OCI-LY7 (cell line): Measurements from ENCODE around the gene SLC9B1. TPM values are rescaled to one million over a fixed set of nuclear protein-coding genes. Genes with fewer than 3 reads are reported as not detected.

Experiments
- BruUV-seq: library from RNA; stranded (reverse); fragments of 400-500 nt; replicated peaks from 2 replicates; lab custom pipeline; 2021; lab: Mats Ljungman, UMichigan
- CTCF ChIA-PET: fragments of 300-600 bp; sonication (Branson Sonifier 250); formaldehyde crosslinking; loops from one replicate; lab custom pipeline; 2022; ENCODE audit warnings: antibody characterized with exemption; ENCODE audit not compliant: unreplicated experiment; lab: Charles Lee
- POLR2A ChIA-PET: fragments of 300-600 bp; sonication (Branson Sonifier 250); formaldehyde crosslinking; loops from one replicate; lab custom pipeline; 2022; ENCODE audit warnings: antibody characterized with exemption; lab: Charles Lee
- DNase-seq: peaks from one replicate; pipeline ENCODE4 v3.0.0-alpha.2; 2015; ENCODE audit warnings: low spot score
- H2AFZ ChIP-seq: fragments of 200-600 bp; sonication (generic), shearing (Covaris generic); 2 replicates; pipeline ENCODE4 v1.6.1; 2014; ENCODE audit warnings: mild to moderate bottlenecking, antibody characterized with exemption, low read length, moderate library complexity
- H3K27ac ChIP-seq: fragments of 200-600 bp; sonication (generic); 2 replicates; pipeline ENCODE4 v1.5.1; 2014; ENCODE audit warnings: mixed run types, low read depth, mild to moderate bottlenecking, moderate library complexity, low read length, inconsistent platforms; ENCODE audit not compliant: poor library complexity, severe bottlenecking
- H3K36me3 ChIP-seq: fragments of 200-600 bp; sonication (generic); 2 replicates; pipeline ENCODE4 v1.6.1; 2014; ENCODE audit warnings: mild to moderate bottlenecking, antibody characterized with exemption, low read length, moderate library complexity, mixed read lengths; ENCODE audit not compliant: insufficient read depth
- H3K4me1 ChIP-seq: fragments of 200-600 bp; sonication (generic); 2 replicates; pipeline ENCODE4 v1.5.1; 2014; ENCODE audit warnings: mild to moderate bottlenecking, low read length; ENCODE audit not compliant: insufficient read depth, poor library complexity, severe bottlenecking
- H3K4me2 ChIP-seq: fragments of 200-600 bp; sonication (generic); 2 replicates; pipeline ENCODE4 v1.6.1; 2014; ENCODE audit warnings: mild to moderate bottlenecking, low read length
- H3K4me3 ChIP-seq: fragments of 200-600 bp; sonication (generic); 2 replicates; pipeline ENCODE4 v1.5.1; 2014; ENCODE audit warnings: mild to moderate bottlenecking, low read depth, low read length; ENCODE audit not compliant: poor library complexity, severe bottlenecking
- H3K79me2 ChIP-seq: fragments of 200-600 bp; sonication (generic); 2 replicates; pipeline ENCODE4 v1.6.1; 2016; ENCODE audit warnings: low read depth, mild to moderate bottlenecking, low read length, moderate library complexity, mixed read lengths; ENCODE audit not compliant: insufficient read depth
- H3K9me2 ChIP-seq: fragments of 200-600 bp; sonication (generic); 2 replicates; pipeline ENCODE4 v1.6.1; 2016; ENCODE audit warnings: mild to moderate bottlenecking, low read length, mixed read lengths; ENCODE audit not compliant: insufficient read depth
- H3K9me3 ChIP-seq: fragments of 200-600 bp; sonication (generic); 2 replicates; pipeline ENCODE4 v1.6.1; 2014; ENCODE audit warnings: mild to moderate bottlenecking, mixed run types, low read length, mixed read lengths
- H4K20me1 ChIP-seq: fragments of 200-600 bp; sonication (generic); 2 replicates; pipeline ENCODE4 v1.6.1; 2014; ENCODE audit warnings: mild to moderate bottlenecking, antibody characterized with exemption, low read length, moderate library complexity, mixed read lengths; ENCODE audit not compliant: insufficient read depth
- EZH2phosphoT487 ChIP-seq: fragments of 200-600 bp; sonication (generic); IDR thresholded peaks from 2 replicates; pipeline ENCODE4 v1.6.1; 2018; ENCODE audit warnings: low read depth, borderline replicate concordance, mild to moderate bottlenecking, mixed run types, antibody characterized with exemption, low read length, moderate library complexity, mixed read lengths
- intact Hi-C: fragments of 100-400 bp; cut with micrococcal nuclease; formaldehyde crosslinking; loops from one replicate; pipeline ENCODE4 v1.10.0; 2022; ENCODE audit not compliant: unreplicated experiment
- total RNA-seq, 2 experiments: library from RNA; depleted of rRNA in 1 of 2; stranded (reverse); fragments of >200 nt in 1 of 2; shearing (Covaris generic) in 1 of 2; gene quantifications; 2 replicates each; pipeline ENCODE4 v1.2.3, GENCODE V29; 2014 to 2022
- TF ChIP-seq, protein P1 (sequence below): fragments of 200-600 bp; sonication (generic); conservative IDR thresholded peaks from 2 replicates; pipeline ENCODE4 v1.5.1; 2014; ENCODE audit warnings: mild to moderate bottlenecking, antibody characterized with exemption, low read length, moderate library complexity, mixed read lengths

Gene SLC9B1
- total RNA-seq, 2 experiments from 2014 or later: 0.88 to 2.0 TPM

DNA sequence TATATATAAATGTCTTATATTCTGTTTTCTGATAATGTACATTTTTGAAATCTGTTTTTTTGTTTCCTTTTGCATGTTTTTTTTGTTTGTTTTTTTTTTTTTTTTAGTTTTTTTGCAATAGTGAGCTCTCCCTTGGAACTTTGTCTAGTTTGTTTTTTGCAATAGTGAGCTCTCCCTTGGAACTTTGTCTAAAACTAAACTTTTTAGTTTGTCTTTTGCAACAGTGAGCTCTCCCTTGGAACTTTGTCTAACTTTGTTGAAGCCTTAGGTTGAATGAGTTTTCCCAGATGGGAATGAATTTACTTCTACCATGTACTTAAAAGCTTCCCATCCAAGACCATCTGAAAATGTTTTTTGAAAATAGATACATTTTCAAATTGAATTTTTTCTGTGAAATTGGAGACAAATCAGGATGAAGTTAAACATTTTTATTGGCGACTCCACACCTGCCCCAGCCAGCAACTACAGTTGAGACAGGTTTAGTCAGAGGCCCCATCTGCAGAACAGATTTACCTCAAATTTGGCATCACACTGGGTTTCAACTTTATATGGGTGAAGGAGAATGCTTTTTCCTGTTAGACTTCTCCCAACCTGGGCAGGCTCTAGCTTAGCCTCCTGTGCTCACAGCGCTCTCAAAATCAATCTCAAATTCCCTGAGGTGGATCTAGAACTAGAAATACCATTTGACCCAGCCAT lies 41.1 kb upstream of the SLC9B1 start:
- peaks cover 52% of the 10 kb centered on the region for H3K36me3 ChIP-seq
- TF ChIP-seq, protein P1, sequence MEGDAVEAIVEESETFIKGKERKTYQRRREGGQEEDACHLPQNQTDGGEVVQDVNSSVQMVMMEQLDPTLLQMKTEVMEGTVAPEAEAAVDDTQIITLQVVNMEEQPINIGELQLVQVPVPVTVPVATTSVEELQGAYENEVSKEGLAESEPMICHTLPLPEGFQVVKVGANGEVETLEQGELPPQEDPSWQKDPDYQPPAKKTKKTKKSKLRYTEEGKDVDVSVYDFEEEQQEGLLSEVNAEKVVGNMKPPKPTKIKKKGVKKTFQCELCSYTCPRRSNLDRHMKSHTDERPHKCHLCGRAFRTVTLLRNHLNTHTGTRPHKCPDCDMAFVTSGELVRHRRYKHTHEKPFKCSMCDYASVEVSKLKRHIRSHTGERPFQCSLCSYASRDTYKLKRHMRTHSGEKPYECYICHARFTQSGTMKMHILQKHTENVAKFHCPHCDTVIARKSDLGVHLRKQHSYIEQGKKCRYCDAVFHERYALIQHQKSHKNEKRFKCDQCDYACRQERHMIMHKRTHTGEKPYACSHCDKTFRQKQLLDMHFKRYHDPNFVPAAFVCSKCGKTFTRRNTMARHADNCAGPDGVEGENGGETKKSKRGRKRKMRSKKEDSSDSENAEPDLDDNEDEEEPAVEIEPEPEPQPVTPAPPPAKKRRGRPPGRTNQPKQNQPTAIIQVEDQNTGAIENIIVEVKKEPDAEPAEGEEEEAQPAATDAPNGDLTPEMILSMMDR: no peak
- TF ChIP-seq EZH2phosphoT487: no peak
- H3K9me2 ChIP-seq: no peaks in the 10 kb centered on the region
- CTCF ChIA-PET: no interaction called here
- H3K9me3 ChIP-seq: no peaks in the 10 kb centered on the region
- no peak overlapping the region for H3K4me3 ChIP-seq
- BruUV-seq: no TSS peak
- no peak for DNase-seq
- 0 out of 2 replicates have a peak, but pooled peaks cover 3% of the 10 kb centered on the region for H3K79me2 ChIP-seq
- H3K4me1 ChIP-seq: no peaks in the 10 kb centered on the region
- intact Hi-C loops: no loop called here
- no peak overlapping the region for H3K4me2 ChIP-seq
- no peaks in the 10 kb centered on the region for H4K20me1 ChIP-seq
- no peak overlapping the region for H2AFZ ChIP-seq
- H3K27ac ChIP-seq: no peak overlapping the region
- POLR2A ChIA-PET: interaction anchor here (0.7 to 1.4 kb wide), 6 partner anchors 9 to 388 kb away, joined by 3 to 7 read pairs (median 4); no protein-coding TSS in a partner anchor

DNA sequence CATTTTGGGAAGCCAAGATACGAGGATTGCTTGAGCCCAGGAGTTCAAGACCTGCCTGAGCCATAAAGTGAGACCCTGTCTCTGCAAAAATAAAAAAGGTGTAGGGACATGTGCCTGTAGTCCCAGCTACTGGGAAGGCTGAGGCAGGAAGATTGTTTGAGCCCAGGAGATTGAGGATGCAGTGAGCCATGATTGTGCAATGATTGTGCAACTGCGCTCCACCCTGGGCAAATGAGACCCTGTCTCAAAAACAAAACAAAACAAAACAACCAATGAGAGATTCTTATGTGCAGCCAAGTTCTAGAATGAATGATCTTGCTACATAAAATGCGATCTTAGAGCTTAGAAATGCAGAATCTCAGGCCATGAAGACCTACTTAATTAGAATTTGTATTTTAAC lies 34.5 kb upstream of the SLC9B1 start:
- Histone ChIP-seq H2AFZ (no peak overlapping the region), H3K4me1 (no peaks in the 10 kb centered on the region), H3K9me2 (no peaks in the 10 kb centered on the region), H4K20me1 (no peaks in the 10 kb centered on the region), H3K36me3 (peaks cover 19% of the 10 kb centered on the region), H3K4me3 (no peak overlapping the region), H3K79me2 (no peaks in the 10 kb centered on the region), H3K9me3 (no peaks in the 10 kb centered on the region), H3K27ac (no peak overlapping the region), H3K4me2 (no peak overlapping the region)
- no TSS peak for BruUV-seq
- intact Hi-C loops: no loop called here
- DNase-seq: no peak
- ChIA-PET POLR2A (interaction anchor here (1.0 kb wide), 1 partner anchor 14 kb away, joined by 3 read pairs; no protein-coding TSS in a partner anchor), CTCF (interaction anchor here (0.6 kb wide), 1 partner anchor 10 kb away, joined by 3 read pairs; no protein-coding TSS in a partner anchor)
- TF ChIP-seq, protein P1: no peak
- no peak for TF ChIP-seq EZH2phosphoT487

DNA sequence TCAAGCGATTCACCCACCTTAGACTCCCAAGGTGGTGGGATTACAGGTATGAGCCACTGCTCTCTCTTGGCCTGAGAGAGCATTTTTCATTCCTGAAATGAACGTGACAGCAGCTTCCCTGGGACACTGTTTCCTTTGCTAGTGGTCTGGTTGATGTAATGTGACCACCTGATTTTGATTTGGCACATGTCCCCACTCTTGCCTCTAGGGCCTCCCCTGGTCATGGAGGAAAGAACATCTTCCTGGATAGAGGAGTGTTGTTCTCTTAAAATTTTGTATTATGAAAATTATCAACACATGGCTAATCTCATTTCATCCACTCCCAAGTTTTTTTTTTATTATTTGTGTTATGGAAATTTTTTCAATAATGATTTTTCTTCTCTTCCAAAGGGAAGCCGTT lies 33.3 kb upstream of the SLC9B1 start:
- H3K9me3 ChIP-seq: no peaks in the 10 kb centered on the region
- intact Hi-C loops: no loop called here
- POLR2A ChIA-PET: interaction anchor here (0.6 to 1.3 kb wide), 6 partner anchors 8 to 180 kb away, joined by 3 to 7 read pairs (median 4); partner anchors contain the start of gene SLC9B2
- no peak overlapping the region for H2AFZ ChIP-seq
- CTCF ChIA-PET: no interaction called here
- H3K79me2 ChIP-seq: no peaks in the 10 kb centered on the region
- BruUV-seq: no TSS peak
- no peaks in the 10 kb centered on the region for H3K9me2 ChIP-seq
- H3K36me3 ChIP-seq: peaks cover 31% of the 10 kb centered on the region
- no peak overlapping the region for H3K27ac ChIP-seq
- no peak overlapping the region for H3K4me2 ChIP-seq
- DNase-seq: no peak
- TF ChIP-seq EZH2phosphoT487: no peak
- TF ChIP-seq, protein P1: no peak
- H4K20me1 ChIP-seq: no peaks in the 10 kb centered on the region
- H3K4me1 ChIP-seq: no peaks in the 10 kb centered on the region
- no peak overlapping the region for H3K4me3 ChIP-seq
